Breast epithelium (tissue), 4 donors: ENCODE measurements around the gene CIB4. TPM values are rescaled to one million over a fixed set of nuclear protein-coding genes. Genes with fewer than 3 reads are reported as not detected.

Experiments used
- DNase-seq, 2 donors: peaks; one replicate each; pipeline ENCODE4 v3.0.0-alpha.2; 2019; ENCODE audit warnings: low spot score in 2 of 2
- H3K27ac ChIP-seq, 2 donors: fragments of 200-600 bp; sonication (generic) in 1 of 2; one replicate each; pipeline ENCODE4 v1.5.1; 2016 to 2019; ENCODE audit warnings: mild to moderate bottlenecking in 1 of 2
- H3K27me3 ChIP-seq, 2 donors: fragments of 200-600 bp; sonication (generic) in 1 of 2; one replicate each; pipeline versions ENCODE4 v1.5.1 to v1.6.0; 2017 to 2019; ENCODE audit warnings: control low read depth in 1 of 2, mild to moderate bottlenecking in 1 of 2
- H3K36me3 ChIP-seq: fragments of 200-600 bp; one replicate; pipeline ENCODE4 v1.5.1; 2019
- H3K4me1 ChIP-seq, 2 donors: fragments of 200-600 bp; sonication (generic); one replicate each; pipeline ENCODE4 v1.5.1; 2016 to 2019; ENCODE audit warnings: control low read depth in 1 of 2
- H3K4me3 ChIP-seq, 3 donors: fragments of 200-600 bp; sonication (generic); 1 replicate in 2 of 3; 2 replicates in 1 of 3; pipeline ENCODE4 v1.5.1; 2016 to 2019; ENCODE audit warnings: mild to moderate bottlenecking in 3 of 3, moderate library complexity in 2 of 3
- H3K9me3 ChIP-seq, 2 donors: fragments of 200-600 bp; sonication (generic) in 1 of 2; one replicate each; pipeline ENCODE4 v1.5.1; 2016 to 2019; ENCODE audit warnings: control low read depth in 1 of 2
- POLR2A ChIP-seq: fragments of 450-650 bp; IDR thresholded peaks from one replicate; pipeline ENCODE4 v1.6.1; 2016; ENCODE audit warnings: antibody characterized with exemption, mild to moderate bottlenecking, moderate library complexity
- POLR2AphosphoS5 ChIP-seq, 3 donors: sonication (generic); formaldehyde crosslinking; IDR thresholded peaks; one replicate each; pipeline ENCODE4 v1.6.1; 2017; ENCODE audit warnings: antibody characterized with exemption in 3 of 3
- intact Hi-C: fragments of 100-400 bp; cut with DNase I; formaldehyde crosslinking; loops from one replicate; pipeline ENCODE4 v1.15.1; 2023; ENCODE audit warnings: low total_unique reads
- total RNA-seq, 3 donors: library from RNA; depleted of rRNA; stranded (reverse); fragments of >200 nt; gene quantifications; one replicate each; pipeline ENCODE4 v1.1.0, GENCODE V29; 2016
- TF ChIP-seq, protein P1 (sequence below), 3 donors: fragments of 450-650 bp; IDR thresholded peaks; one replicate each; pipeline ENCODE4 v1.5.1; 2016 to 2017; ENCODE audit warnings: antibody characterized with exemption in 3 of 3, mild to moderate bottlenecking in 3 of 3, moderate library complexity in 3 of 3

CIB4 gene
- total RNA-seq, 3 donors from 2014 or later = not detected

DNA sequence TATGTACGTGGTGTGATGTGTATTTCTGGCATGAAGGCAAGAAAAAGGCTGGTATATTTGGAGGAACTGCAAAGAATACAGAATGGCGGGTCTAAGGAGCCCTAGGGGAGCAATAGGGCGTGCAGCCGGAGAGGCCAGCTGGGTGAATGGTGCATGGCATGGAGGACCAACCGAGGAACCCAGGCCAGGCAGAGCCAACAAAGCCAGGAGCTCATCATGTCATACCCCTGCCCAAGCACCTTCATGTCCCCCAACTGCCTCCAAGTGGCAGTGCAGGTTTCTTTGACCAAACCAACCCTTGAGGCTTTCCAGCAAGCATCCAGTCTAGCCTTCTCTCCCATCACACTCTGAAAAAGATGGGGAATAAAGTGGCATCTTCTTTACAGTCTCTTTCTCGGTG is 42.4 kb upstream of the CIB4 start:
- intact Hi-C loops = no loop called here
- DNase-seq = peak in 1 of 2 donors; percentile 12
- Histone ChIP-seq H3K36me3 (no peaks in the 10 kb centered on the region), H3K4me1 (no peaks in the 10 kb centered on the region), H3K27ac (no peak overlapping the region), H3K9me3 (no peaks in the 10 kb centered on the region), H3K4me3 (no peak overlapping the region), H3K27me3 (no peaks in the 10 kb centered on the region)
- TF ChIP-seq POLR2AphosphoS5 (IDR thresholded peaks at IDR 0.05) (no peak), POLR2A (no peak)
- TF ChIP-seq, protein P1, sequence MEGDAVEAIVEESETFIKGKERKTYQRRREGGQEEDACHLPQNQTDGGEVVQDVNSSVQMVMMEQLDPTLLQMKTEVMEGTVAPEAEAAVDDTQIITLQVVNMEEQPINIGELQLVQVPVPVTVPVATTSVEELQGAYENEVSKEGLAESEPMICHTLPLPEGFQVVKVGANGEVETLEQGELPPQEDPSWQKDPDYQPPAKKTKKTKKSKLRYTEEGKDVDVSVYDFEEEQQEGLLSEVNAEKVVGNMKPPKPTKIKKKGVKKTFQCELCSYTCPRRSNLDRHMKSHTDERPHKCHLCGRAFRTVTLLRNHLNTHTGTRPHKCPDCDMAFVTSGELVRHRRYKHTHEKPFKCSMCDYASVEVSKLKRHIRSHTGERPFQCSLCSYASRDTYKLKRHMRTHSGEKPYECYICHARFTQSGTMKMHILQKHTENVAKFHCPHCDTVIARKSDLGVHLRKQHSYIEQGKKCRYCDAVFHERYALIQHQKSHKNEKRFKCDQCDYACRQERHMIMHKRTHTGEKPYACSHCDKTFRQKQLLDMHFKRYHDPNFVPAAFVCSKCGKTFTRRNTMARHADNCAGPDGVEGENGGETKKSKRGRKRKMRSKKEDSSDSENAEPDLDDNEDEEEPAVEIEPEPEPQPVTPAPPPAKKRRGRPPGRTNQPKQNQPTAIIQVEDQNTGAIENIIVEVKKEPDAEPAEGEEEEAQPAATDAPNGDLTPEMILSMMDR (IDR thresholded peaks at IDR 0.05) = no peak

GRCh38 chr2:26682155-26682554 is 41.0 kb upstream of the CIB4 start:
- intact Hi-C loops = no loop called here
- H3K4me3 ChIP-seq = no peak overlapping the region
- no peaks in the 10 kb centered on the region for H3K9me3 ChIP-seq
- no peaks in the 10 kb centered on the region for H3K36me3 ChIP-seq
- TF ChIP-seq, protein P1 (IDR thresholded peaks at IDR 0.05) = no peak
- no peak for TF ChIP-seq POLR2A
- TF ChIP-seq POLR2AphosphoS5 (IDR thresholded peaks at IDR 0.05) = no peak
- H3K4me1 ChIP-seq = no peaks in the 10 kb centered on the region
- DNase-seq = peak in 1 of 2 donors; percentile 22
- H3K27ac ChIP-seq = no peak overlapping the region
- no peaks in the 10 kb centered on the region for H3K27me3 ChIP-seq

DNA sequence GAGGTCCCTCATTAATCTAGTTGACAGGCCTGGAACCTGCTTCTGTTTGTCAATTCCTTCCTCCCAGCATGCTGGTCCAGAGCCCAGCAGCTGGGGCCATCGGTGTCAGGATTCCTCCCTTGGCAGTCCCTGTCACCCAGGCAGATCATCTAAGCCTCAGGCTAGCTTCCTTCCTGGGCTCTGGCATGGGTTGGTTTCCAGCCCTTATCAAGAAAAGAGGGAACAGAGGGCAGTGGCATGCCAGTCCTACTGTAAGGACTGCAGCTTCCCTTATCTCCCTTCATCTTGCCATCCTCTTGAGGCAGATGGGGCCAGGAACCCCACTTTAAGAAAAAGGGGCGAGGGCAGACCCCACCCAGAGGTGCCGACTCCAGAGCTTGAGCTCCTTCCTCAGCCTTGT is 40.5 kb upstream of the CIB4 start:
- peak in 1 of 2 donors; percentile 5 for DNase-seq
- intact Hi-C loops = no loop called here
- Histone ChIP-seq H3K9me3 (no peaks in the 10 kb centered on the region), H3K36me3 (no peaks in the 10 kb centered on the region), H3K27ac (no peak overlapping the region), H3K4me1 (no peaks in the 10 kb centered on the region), H3K4me3 (no peak overlapping the region), H3K27me3 (no peaks in the 10 kb centered on the region)
- TF ChIP-seq POLR2AphosphoS5 (IDR thresholded peaks at IDR 0.05) (no peak), POLR2A (no peak)
- TF ChIP-seq, protein P1 (IDR thresholded peaks at IDR 0.05) = no peak

DNA sequence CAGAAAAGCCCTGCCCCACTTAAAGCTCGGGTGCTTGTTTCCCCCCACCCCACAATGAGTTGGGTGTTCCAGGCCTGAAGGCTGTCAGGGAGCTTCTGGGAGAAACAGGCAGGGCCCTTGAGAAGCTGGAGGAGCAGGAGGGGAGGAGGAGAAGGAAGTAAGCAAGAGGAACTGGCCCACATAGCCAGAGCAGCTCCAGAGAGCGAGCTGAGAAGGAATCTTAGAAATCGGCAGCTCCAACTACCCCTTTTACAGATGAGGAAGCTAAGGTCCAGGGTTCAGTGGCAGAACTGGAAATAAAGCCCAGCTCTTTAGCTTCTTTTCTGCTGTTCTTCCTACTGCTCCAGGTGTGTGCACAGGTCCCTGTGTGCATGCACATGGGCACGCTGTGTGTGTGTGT is 38.7 kb upstream of the CIB4 start:
- Histone ChIP-seq H3K4me1 (no peaks in the 10 kb centered on the region), H3K36me3 (no peaks in the 10 kb centered on the region), H3K27ac (no peak overlapping the region), H3K27me3 (no peaks in the 10 kb centered on the region), H3K9me3 (no peaks in the 10 kb centered on the region), H3K4me3 (no peak overlapping the region)
- TF ChIP-seq, protein P1 (IDR thresholded peaks at IDR 0.05) = no peak
- TF ChIP-seq POLR2AphosphoS5 (IDR thresholded peaks at IDR 0.05) = no peak
- no peak for TF ChIP-seq POLR2A
- no peak for DNase-seq
- intact Hi-C loops = no loop called here

DNA sequence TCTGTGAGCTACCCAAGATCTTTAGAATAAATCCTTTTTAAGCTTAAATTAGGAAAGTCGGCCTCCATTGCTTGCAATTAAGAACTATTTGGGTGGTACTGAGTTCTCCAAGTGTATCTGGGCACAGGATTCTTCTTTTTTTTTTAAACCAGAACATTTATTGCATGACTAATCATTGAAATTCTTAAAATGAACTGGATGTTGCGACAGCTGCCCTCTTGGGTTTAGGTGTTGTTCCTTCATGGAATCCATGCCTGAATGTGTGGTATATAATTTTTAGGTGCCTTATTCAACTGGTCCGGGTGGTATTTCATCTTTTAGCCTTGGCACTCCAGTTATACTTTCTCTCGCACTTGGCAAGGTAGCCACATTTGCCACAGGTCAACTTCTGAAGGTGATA is 36.9 kb upstream of the CIB4 start:
- Histone ChIP-seq H3K36me3 (no peaks in the 10 kb centered on the region), H3K4me1 (no peaks in the 10 kb centered on the region), H3K4me3 (no peak overlapping the region), H3K9me3 (no peaks in the 10 kb centered on the region), H3K27ac (no peak overlapping the region), H3K27me3 (no peaks in the 10 kb centered on the region)
- intact Hi-C loops = no loop called here
- no peak for DNase-seq
- TF ChIP-seq, protein P1 (IDR thresholded peaks at IDR 0.05) = no peak
- no peak for TF ChIP-seq POLR2AphosphoS5 (IDR thresholded peaks at IDR 0.05)
- no peak for TF ChIP-seq POLR2A
